HG02678 (cell line): Measurements from ENCODE around the gene EFCAB12.

Source experiments
- ATAC-seq: cut with Tn5 transposase; IDR thresholded peaks from one replicate; pipeline ENCODE4 v1.9.1; 2021; ENCODE audit warnings: mild to moderate bottlenecking, moderate library complexity; ENCODE audit not compliant: unreplicated experiment

EFCAB12 gene

GRCh38 chr3:129428376-129429079, at the start of gene EFCAB12:
EFCAB12 (minus strand) TSS chr3:129428636; CDS start chr3:129428488, 148 bp downstream.
- ATAC-seq = peak; percentile 92

GRCh38 chr3:129476586-129476985, 48.1 kb upstream of the EFCAB12 start:
- no peak for ATAC-seq

DNA sequence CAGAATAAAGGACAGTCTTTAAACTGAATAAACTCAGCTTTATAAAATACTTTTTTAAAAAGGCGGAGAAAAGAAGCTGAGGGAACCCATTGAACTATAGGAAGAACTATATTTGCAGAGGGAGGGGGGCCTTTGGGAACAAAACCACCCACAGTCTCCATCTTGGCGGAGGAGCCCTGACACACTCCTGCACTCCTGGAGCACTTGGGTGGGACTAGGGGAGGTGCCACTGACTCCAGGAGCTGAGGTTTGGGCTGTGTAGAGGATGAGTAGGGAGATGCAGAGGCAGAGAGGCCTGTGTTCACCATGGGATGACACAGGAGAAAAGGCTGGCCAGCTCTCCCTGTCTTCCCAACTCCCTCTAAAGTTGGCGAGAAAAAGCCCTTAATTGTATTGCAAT, 47.4 kb upstream of the EFCAB12 start:
- no peak for ATAC-seq

DNA sequence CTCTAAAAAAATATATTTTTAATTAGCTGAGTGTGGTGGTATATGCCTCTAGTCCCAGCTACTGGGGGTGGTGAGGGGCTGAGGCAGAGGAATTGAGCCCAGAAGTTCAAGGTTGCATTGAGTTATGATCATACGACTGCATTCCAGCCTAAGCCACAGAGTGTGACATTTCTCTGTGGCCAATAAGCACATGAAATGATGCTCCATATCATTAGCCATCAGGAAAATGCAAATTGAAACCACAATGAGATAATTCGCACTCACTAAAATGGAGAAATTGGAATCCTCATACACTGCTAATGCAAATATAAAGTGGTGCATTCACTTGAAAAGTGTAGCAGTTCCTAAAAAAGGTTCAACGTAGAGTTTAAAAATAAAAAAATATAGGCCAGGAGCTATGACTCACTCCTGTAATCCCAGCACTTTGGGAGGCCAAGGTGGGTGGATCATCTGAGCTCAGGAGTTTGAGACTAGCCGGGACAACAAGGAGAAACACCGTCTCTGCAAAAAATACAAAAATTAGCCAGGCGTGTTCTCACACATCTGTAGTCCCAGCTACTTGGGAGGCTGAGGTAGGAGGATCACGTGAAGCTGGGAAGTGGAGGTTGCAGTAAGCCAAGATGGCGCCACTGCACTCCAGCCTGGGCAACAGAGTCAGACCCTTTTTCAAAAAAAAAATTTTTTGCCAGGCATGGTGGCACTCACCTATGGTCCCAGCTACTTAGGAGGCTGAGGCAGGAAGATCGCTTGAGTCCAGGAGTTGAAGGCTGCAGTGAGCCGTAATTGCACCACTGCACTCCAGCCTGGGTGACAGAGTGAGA, 46.8 kb upstream of the EFCAB12 start:
- ATAC-seq = no peak

- no peak for ATAC-seq
Observed at GRCh38 chr3:129473769-129474152, 45.3 kb upstream of the EFCAB12 start.

- no peak for ATAC-seq
Observed at GRCh38 chr3:129473067-129473768, 44.8 kb upstream of the EFCAB12 start.

GRCh38 chr3:129470861-129471260, 42.4 kb upstream of the EFCAB12 start:
- no peak for ATAC-seq

GRCh38 chr3:129469026-129469425, 40.6 kb upstream of the EFCAB12 start:
- no peak for ATAC-seq

DNA sequence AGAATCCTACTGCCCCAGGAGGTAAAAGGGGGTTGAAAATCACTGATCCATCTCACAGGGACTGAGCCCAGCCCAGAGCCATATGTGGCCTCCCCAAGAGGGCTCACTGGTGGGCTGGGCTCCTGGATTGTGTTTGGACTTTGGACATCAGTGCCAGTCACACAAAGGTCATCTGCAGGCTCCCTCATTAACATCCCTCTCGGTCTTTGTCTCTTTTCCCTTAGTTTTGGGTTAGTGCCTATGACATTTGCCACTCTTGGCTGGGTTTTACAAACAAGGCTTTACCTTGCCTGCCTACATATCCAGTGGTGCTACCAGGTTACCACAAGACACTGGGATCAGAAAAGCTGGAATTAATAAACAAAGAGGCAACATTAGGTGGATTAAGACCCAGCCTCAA, 39.5 kb upstream of the EFCAB12 start:
- no peak for ATAC-seq

DNA sequence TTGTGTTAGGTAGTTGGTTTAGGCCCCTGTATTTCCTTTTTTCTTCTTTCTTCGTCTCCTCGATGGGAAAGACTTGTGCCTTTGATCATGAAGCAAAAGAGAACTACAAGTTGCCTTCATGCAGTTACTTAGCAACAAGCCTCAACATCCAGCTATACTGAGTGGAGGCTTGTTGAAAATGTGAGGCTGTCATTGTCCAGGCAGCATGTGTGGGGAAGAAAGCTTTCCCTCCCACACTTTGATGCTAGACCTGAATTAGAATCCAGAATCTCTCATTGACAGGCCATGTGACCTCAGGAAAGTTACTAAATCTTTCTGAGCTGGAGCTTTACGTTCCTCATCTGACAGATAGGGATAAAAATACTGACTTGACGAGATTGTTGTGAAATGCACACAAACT, 35.3 kb upstream of the EFCAB12 start:
- no peak for ATAC-seq

- ATAC-seq = no peak
Observed at GRCh38 chr3:129463094-129463493, 34.7 kb upstream of the EFCAB12 start.

GRCh38 chr3:129462361-129462968, 34.0 kb upstream of the EFCAB12 start:
- ATAC-seq = no peak

GRCh38 chr3:129461461-129462146, 33.2 kb upstream of the EFCAB12 start:
- ATAC-seq = no peak

DNA sequence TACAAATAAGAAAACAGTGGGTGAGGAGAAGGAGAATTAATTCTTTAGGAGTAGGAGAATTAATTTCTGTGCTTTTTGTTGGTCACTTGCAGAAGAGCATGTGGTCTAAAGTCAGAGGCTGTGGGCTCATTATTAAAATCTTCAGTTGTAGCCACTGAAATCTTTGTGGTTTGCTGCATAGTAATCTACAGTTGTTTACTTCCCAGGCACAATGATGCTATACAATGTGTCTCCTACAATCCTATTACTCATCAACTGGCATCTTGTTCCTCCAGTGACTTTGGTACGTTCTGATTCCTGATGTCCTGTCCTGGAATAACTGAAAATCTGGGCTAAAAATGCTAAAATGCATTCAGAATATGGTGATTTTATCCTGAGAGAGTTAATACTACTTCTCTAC, 32.6 kb upstream of the EFCAB12 start:
- ATAC-seq = no peak

DNA sequence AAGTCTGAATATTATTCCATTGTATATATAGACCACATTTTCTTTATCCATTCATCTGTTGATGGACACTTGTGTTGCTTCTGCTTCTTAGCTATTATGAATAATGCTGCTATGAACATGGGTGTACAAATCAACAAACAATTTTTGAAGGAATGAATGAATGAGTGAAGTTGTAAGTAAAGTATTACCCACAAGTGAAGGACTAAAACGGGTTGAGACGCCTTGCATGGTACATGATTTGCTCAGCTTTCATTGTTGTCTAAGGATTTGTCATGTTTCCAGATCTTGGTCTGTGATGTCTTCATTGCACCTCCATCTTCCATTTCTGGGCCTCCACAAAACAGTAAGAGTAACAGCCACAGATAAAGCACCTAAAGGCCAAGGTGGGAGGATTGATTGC, 32.1 kb upstream of the EFCAB12 start:
- ATAC-seq = no peak

DNA sequence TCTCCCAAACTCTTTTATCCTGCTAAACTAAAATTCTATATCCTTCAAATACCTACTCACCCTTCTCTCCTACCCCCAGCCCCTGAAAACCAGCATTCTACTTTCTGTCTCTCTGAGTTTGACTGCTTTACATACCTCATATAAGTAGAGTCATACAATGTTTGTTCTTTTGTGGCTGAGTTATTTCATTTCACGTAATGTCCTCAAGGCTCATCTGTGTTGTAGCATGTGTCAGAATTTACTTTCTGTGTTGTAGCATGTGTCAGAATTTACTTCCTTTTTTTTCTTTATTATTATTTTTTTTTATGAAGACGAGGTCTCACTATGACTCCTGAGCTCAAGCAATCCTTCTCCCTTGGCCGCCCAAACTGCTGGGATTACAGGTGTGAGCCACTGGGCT, 31.7 kb upstream of the EFCAB12 start:
- no peak for ATAC-seq

DNA sequence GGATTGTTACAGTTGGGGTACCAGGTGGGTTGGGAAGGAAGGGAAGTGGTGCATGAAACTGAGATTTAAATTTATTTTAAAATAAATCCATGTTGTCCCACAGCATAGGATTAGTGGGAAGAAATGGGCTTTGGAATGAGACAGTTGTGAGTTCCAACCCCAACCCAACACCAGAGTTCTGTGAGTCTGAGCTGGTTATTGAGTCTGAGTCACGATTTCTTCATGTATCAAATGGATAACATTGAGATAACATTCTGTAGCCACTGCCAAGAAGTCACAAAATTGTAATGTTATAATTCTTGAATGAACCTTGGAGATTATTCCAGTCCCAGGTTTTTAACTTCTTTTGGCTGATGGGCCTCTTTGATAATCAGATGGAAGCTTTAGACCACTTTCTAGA, 25.3 kb upstream of the EFCAB12 start:
- no peak for ATAC-seq

GRCh38 chr3:129449279-129450115, 21.1 kb upstream of the EFCAB12 start:
- ATAC-seq = no peak

DNA sequence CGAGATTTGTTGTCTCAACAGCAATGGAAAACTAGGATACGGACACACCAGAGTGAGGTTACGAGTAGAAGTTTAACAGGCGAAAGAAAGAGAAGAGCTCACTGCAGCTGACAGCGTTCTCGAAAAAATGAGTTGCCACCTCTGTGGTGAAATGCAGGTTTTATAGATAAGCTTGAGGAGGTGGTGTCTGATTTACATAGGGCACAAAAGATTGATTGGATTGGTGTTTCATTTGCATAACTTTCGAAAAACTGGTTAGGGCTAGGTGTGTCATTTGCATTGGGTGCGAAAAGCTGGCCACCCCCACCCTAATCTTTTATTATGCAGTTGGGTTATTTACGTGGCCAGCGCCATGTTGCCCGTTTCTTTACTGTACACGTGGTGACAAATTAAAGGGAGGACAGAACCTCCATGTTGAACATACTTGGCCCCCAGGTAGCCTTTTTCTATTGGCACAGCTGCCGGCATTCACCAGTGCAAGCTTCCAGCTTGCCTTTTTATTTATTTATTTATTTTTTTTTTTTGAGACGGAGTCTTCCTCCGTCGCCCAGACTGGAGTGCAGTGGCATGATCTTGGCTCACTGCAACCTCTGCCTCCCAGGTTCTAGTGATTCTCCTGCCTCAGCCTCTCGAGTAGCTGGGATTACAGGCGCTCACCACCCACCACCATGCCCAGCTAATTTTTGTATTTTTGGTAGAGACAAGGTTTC, 19.9 kb upstream of the EFCAB12 start:
- ATAC-seq = no peak
